ENCODE measurements around the gene PADI4. TPM values are rescaled to one million over a fixed set of nuclear protein-coding genes. Genes with fewer than 3 reads are reported as not detected.
"Not testable (repeated sequence)": the region's sequence is repeated elsewhere in the genome, so short reads cannot be mapped to it uniquely, and the experiment has no call there.

Gene PADI4
- total and polyA plus RNA-seq, 2 donors (not counting 3 experiments of a cell fraction or from before 2014, with no cell fraction given): not detected

GRCh38 chr1:17319561-17320350, 11.8 kb downstream of the PADI4 start:
- no peak for DNase-seq (ENCODE audit: low read depth, low spot score)
- intact Hi-C loops (cut with micrococcal nuclease) (no loop called here), dilution Hi-C loops (cut with MboI; ENCODE audit: extremely low pct_ligation_motif_present, low sequenced_read_pairs) (no loop called here)
- POLR2A ChIA-PET: no interaction called here
- Histone ChIP-seq H3K4me3 (replicated peaks in 1 of 3; ENCODE audit: insufficient read depth in 1 of 3, low read depth in 1 of 3, low read length in 3 of 3) (no peak overlapping the region), H4K20me1 (replicated peaks; ENCODE audit: control insufficient read depth, extremely low read depth, insufficient read depth, low read length) (no peaks in the 10 kb centered on the region), H3K9ac (replicated peaks; ENCODE audit: extremely low read depth, insufficient read depth, low read length) (no peak overlapping the region), H3K4me2 (ENCODE audit: insufficient read depth, low read length) (no peak overlapping the region), H3K9me1 (replicated peaks; ENCODE audit: control insufficient read depth, extremely low read depth, insufficient read depth, low read length) (no peaks in the 10 kb centered on the region), H3K9me3 (replicated peaks; ENCODE audit: control insufficient read depth, insufficient read depth, low read length) (no peaks in the 10 kb centered on the region), H3K27me3 (ENCODE audit: control insufficient read depth in 2 of 2, insufficient read depth in 2 of 2, low read length in 2 of 2) (no peaks in the 10 kb centered on the region), H2AFZ (ENCODE audit: low read depth, low read length) (no peak overlapping the region), H3K4me1 (ENCODE audit: control insufficient read depth, extremely low read depth, insufficient read depth, low read length) (no peaks in the 10 kb centered on the region), H3K79me2 (ENCODE audit: control insufficient read depth, insufficient read depth, low read length) (no peaks in the 10 kb centered on the region), H3K36me3 (ENCODE audit: control insufficient read depth in 2 of 2, extremely low read depth in 1 of 2, insufficient read depth in 2 of 2, low read length in 2 of 2) (no peaks in the 10 kb centered on the region), H3K27ac (ENCODE audit: insufficient read depth, low read depth, low read length) (no peak overlapping the region)
- BruUV-seq (replicated peaks): no TSS peak
- TF ChIP-seq POLR2A (IDR thresholded peaks at IDR 0.05; ENCODE audit: low read depth, low read length) (no peak), POLR2AphosphoS5 (IDR thresholded peaks at IDR 0.05; ENCODE audit: insufficient read depth, low read depth, low read length) (no peak), FOS (IDR thresholded peaks at IDR 0.05; ENCODE audit: borderline replicate concordance, insufficient read depth, low read length) (no peak), GATA2 (IDR thresholded peaks at IDR 0.05; ENCODE audit: insufficient read depth, insufficient read length, low read depth, low read length) (no peak), CTCF (IDR thresholded peaks at IDR 0.05; ENCODE audit: extremely low read depth in 1 of 2, insufficient read depth in 1 of 2, low read depth in 1 of 2, low read length in 2 of 2) (no peak), EZH2 (IDR thresholded peaks at IDR 0.05; ENCODE audit: borderline replicate concordance, low read depth, low read length, severe bottlenecking) (no peak), JUN (IDR thresholded peaks at IDR 0.05; ENCODE audit: borderline replicate concordance, insufficient read depth, insufficient read length, low read depth) (no peak), MYC (IDR thresholded peaks at IDR 0.05; ENCODE audit: low read depth, low read length) (no peak), MAX (IDR thresholded peaks at IDR 0.05; ENCODE audit: insufficient read depth, insufficient read length) (no peak)
- CTCF ChIA-PET: interaction anchor here (0.9 kb wide), 1 partner anchor 17 kb away, joined by 3 read pairs; no protein-coding TSS in a partner anchor
- FAIRE-seq: no peak

- FAIRE-seq, CTCF ChIA-PET: not testable (repeated sequence)
These were observed 13.9 kb downstream of the PADI4 start for GRCh38 chr1:17321857-17322390.

More at GRCh38 chr1:17321857-17322390, 13.9 kb downstream of the PADI4 start:
- POLR2A ChIA-PET; H3K27ac ChIP-seq (ENCODE audit: insufficient read depth, low read depth, low read length); H2AFZ ChIP-seq (ENCODE audit: low read depth, low read length); H3K27me3 ChIP-seq (ENCODE audit: control insufficient read depth in 2 of 2, insufficient read depth in 2 of 2, low read length in 2 of 2); H3K79me2 ChIP-seq (ENCODE audit: control insufficient read depth, insufficient read depth, low read length); DNase-seq (ENCODE audit: low read depth, low spot score); H3K9me3 ChIP-seq (replicated peaks; ENCODE audit: control insufficient read depth, insufficient read depth, low read length); H3K9me1 ChIP-seq (replicated peaks; ENCODE audit: control insufficient read depth, extremely low read depth, insufficient read depth, low read length); H3K4me3 ChIP-seq (replicated peaks in 1 of 3; ENCODE audit: insufficient read depth in 1 of 3, low read depth in 1 of 3, low read length in 3 of 3); H3K9ac ChIP-seq (replicated peaks; ENCODE audit: extremely low read depth, insufficient read depth, low read length); intact Hi-C loops (cut with micrococcal nuclease); H4K20me1 ChIP-seq (replicated peaks; ENCODE audit: control insufficient read depth, extremely low read depth, insufficient read depth, low read length); dilution Hi-C loops (cut with MboI; ENCODE audit: extremely low pct_ligation_motif_present, low sequenced_read_pairs); H3K36me3 ChIP-seq (ENCODE audit: control insufficient read depth in 2 of 2, extremely low read depth in 1 of 2, insufficient read depth in 2 of 2, low read length in 2 of 2); H3K4me2 ChIP-seq (ENCODE audit: insufficient read depth, low read length); H3K4me1 ChIP-seq (ENCODE audit: control insufficient read depth, extremely low read depth, insufficient read depth, low read length); BruUV-seq (replicated peaks): not testable (repeated sequence)
